Measurements from ENCODE around the gene USP6.
A peak's percentile ranks its signal among the peaks of the same experiment; 100 is the strongest.

USP6 gene

GRCh38 chr17:5184288-5184687 is 68.5 kb downstream of the USP6 start:
- no peak for TF ChIP-seq CTCF (IDR thresholded peaks at IDR 0.05; ENCODE audit: control insufficient read depth, insufficient read depth, low read depth, low read length, missing control alignments)
- DNase-seq (ENCODE audit: low read depth), result no peak
- no peak overlapping the region for H3K4me3 ChIP-seq (ENCODE audit: control insufficient read depth, low read depth, low read length)

- peak; percentile 68 for TF ChIP-seq CTCF (IDR thresholded peaks at IDR 0.05; ENCODE audit: control insufficient read depth, insufficient read depth, low read depth, low read length, missing control alignments)
- peak within 1 kb of the TSS; percentile 90 for H3K4me3 ChIP-seq (ENCODE audit: control insufficient read depth, low read depth, low read length)
These were observed 75.9 kb downstream of the USP6 start, which contains the start of gene ZNF594 for GRCh38 chr17:5191541-5192417. TSS of gene ZNF594 (minus strand) at chr17:5191868. CDS start at chr17:5184256, 7,612 bp downstream.

DNA sequence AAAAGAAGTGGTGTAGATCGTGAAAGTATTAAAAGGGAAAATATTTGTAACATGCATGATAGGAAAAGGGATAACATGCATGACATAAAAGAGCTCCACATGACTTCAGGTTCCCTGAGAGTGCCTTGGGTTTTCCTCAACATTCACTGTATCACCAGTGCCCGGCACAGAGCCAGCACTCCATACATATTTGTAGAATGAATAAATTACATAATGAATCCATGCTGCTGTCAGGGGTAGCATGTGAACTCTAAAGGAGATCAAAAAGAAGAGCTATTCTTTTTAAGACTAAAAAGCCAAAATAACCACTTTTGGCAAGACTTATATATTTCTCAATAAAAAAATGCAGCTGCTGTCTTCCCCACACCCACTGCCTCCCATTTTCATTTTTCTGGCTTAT is 78.5 kb downstream of the USP6 start:
- peak; percentile 55 for DNase-seq (ENCODE audit: low read depth)
- TF ChIP-seq CTCF (IDR thresholded peaks at IDR 0.05; ENCODE audit: control insufficient read depth, insufficient read depth, low read depth, low read length, missing control alignments), result no peak
- no peak overlapping the region for H3K4me3 ChIP-seq (ENCODE audit: control insufficient read depth, low read depth, low read length)

More at GRCh38 chr17:5191541-5192417, 75.9 kb downstream of the USP6 start, which contains the start of gene ZNF594:
- peak; percentile 78 for DNase-seq (ENCODE audit: low read depth)

GRCh38 chr17:5198472-5198871 is 82.6 kb downstream of the USP6 start:
- no peak for TF ChIP-seq CTCF (IDR thresholded peaks at IDR 0.05; ENCODE audit: control insufficient read depth, insufficient read depth, low read depth, low read length, missing control alignments)
- H3K4me3 ChIP-seq (ENCODE audit: control insufficient read depth, low read depth, low read length), result no peak overlapping the region
- DNase-seq (ENCODE audit: low read depth), result no peak

DNA sequence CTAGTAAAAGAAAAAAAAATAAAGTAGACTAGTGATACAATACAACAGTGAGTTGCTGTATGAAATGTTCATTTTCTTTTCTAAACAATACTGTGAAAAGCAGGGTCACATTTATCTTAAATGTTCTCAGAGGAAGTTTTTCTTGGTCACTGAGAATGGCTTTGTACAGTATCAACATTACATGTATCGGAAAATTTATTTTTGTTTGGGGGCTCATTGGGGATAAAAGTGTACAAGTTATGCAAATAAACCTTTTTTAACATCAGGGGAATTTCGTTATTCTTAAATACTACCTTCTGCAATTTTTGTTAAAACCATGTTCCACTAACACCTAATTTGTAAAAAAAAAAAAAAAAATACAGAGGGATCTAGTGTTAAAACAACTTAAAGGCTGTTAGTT is 84.5 kb downstream of the USP6 start:
- TF ChIP-seq CTCF (IDR thresholded peaks at IDR 0.05; ENCODE audit: control insufficient read depth, insufficient read depth, low read depth, low read length, missing control alignments), result no peak
- no peak overlapping the region for H3K4me3 ChIP-seq (ENCODE audit: control insufficient read depth, low read depth, low read length)

DNA sequence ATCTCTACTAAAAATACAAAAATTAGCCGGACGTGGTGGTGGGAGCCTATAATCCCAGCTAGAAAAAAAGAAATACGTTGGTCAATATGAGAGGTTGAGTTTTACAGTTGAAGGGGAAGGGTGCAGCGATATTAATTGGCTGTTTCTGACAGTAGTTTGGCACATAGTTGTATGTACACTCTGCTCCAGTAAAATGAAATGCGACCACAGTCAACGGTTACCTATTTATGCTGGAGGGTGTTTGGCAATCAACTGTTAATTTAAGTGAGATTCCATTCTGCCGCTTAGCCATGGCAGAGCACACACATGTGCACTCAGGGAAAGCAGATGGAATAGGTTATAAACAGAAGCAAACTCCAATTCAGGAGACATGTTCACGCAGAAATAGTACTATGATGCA is 85.2 kb downstream of the USP6 start:
- H3K4me3 ChIP-seq (ENCODE audit: control insufficient read depth, low read depth, low read length), result no peak overlapping the region
- TF ChIP-seq CTCF (IDR thresholded peaks at IDR 0.05; ENCODE audit: control insufficient read depth, insufficient read depth, low read depth, low read length, missing control alignments), result no peak
- no peak for DNase-seq (ENCODE audit: low read depth)

More for the DNA sequence above, 84.5 kb downstream of the USP6 start:
- no peak for DNase-seq (ENCODE audit: low read depth)

Measured in AG09309 (cell line).